ENCODE measurements around the gene TMEM258.

DNA sequence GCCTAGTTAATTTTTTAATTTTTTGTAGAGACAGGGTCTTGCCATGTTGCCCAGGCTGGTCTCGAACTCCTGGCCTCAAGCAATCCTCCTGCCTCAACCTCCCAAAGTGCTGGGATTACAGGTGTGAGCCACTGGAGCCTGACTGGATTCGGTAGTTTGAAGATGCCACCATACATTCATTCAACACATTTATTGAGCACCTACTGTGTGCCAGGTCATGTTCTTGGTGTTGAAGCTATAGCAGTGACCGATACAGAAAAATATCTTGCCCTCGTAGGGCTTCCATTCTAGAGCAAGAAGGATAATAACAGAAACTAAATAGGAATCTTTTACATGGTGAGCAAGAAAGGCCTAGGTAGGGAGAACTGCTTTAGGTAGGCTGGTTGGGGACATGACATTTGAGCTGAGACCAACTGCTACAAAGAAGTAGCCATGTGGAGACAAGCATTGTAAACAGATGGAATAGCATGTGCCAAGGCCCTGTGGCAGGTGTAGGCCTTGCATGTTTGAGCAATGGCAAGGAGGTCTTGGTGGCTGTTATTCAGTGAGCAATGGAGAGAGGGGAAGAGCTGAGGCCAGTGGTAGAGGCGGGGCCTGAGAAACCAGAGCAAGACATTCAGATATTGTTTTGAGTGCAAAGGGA is 41.6 kb downstream of the TMEM258 start:
- TF ChIP-seq, protein P1, sequence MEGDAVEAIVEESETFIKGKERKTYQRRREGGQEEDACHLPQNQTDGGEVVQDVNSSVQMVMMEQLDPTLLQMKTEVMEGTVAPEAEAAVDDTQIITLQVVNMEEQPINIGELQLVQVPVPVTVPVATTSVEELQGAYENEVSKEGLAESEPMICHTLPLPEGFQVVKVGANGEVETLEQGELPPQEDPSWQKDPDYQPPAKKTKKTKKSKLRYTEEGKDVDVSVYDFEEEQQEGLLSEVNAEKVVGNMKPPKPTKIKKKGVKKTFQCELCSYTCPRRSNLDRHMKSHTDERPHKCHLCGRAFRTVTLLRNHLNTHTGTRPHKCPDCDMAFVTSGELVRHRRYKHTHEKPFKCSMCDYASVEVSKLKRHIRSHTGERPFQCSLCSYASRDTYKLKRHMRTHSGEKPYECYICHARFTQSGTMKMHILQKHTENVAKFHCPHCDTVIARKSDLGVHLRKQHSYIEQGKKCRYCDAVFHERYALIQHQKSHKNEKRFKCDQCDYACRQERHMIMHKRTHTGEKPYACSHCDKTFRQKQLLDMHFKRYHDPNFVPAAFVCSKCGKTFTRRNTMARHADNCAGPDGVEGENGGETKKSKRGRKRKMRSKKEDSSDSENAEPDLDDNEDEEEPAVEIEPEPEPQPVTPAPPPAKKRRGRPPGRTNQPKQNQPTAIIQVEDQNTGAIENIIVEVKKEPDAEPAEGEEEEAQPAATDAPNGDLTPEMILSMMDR (IDR thresholded peaks at IDR 0.05), result no peak
- no peak for TF ChIP-seq POLR2A (IDR thresholded peaks at IDR 0.05)
